ENCODE measurements around the gene GFOD1. TPM values are rescaled to one million over a fixed set of nuclear protein-coding genes. Genes with fewer than 3 reads are reported as not detected.

Gene GFOD1
- total RNA-seq, 4 donors from 2014 or later = 12.2 to 78.2 (median 45.7) TPM

DNA sequence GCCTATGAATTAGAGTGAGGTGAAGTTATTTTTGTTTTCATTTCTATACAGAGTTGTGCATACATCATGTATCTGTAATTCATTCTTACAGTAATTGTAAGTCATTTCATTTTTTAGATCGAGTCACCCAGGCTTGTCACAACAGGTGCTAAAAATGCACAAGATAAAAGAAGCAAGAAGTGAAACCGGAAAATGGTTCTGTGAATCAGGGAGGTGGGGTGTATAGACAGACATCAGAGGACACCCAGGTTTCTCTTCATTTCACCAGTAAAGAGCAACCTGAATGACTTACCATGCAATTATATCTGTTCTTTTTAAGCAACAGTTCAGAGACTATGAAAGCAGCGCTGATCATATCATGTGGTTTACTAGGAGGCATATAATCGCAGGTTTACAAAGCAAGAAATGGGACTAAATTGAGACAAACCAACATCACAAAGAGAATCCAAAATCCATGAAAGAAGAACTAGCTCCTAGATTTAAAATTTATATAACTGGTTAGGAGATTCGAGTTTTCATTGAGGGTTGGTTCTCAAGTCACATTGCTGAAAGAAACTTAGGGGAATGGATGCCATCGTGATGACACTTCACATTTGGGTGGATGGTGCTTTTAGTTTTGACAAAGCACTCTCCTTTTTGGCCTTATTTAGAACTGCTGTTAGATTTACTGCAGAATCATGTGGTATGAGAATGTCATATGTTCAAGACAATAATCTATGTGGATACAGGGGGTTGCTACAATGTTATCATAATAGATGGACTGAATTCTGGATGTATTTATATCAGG, 131.2 kb downstream of the GFOD1 start:
- TF ChIP-seq, protein P1, sequence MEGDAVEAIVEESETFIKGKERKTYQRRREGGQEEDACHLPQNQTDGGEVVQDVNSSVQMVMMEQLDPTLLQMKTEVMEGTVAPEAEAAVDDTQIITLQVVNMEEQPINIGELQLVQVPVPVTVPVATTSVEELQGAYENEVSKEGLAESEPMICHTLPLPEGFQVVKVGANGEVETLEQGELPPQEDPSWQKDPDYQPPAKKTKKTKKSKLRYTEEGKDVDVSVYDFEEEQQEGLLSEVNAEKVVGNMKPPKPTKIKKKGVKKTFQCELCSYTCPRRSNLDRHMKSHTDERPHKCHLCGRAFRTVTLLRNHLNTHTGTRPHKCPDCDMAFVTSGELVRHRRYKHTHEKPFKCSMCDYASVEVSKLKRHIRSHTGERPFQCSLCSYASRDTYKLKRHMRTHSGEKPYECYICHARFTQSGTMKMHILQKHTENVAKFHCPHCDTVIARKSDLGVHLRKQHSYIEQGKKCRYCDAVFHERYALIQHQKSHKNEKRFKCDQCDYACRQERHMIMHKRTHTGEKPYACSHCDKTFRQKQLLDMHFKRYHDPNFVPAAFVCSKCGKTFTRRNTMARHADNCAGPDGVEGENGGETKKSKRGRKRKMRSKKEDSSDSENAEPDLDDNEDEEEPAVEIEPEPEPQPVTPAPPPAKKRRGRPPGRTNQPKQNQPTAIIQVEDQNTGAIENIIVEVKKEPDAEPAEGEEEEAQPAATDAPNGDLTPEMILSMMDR (IDR thresholded peaks at IDR 0.05) = no peak
- ATAC-seq (ENCODE audit: low FRiP score) (no peak), DNase-seq (ENCODE audit: low spot score) (no peak)

DNA sequence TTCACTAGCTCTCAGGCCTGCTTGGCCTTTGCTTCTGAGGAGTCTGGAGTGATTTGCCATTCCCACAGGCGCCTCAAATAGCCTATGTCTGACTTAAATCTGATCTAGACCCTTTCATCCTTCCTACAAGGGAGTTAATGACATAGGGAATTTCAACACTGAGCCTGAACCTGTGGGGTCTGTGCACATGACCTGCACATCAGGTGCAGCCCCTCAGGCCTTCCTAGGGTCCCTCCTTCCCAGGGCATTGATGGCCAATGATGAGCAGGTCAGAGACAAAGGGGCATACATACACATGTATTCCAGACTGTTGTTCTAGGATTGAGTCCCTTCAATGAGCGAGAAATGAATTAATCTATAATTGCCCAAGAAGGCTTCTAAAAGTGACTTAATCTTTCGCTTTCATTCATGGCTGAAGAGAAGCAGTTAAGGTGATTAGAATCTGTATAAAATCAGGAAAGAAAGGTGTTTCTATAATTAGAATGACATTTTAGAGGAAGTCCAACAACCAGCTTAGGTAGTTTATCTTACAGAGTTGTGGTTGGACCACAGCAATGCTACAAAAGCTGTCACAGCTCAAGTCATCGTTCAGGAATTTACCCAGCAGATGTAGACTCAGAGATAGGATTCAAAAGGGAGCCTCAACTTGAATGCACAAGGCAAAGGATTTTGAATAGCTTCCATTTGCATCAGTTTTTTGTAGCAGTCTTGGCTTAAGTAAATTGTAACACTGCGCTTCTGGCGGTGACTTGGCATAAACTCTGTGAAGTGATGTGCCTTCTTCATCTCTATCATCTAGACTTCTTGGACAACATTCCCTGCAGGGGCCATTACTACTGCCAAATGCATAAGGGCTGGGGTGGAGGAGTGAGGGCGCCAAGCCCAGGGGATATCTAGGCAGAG, 132.1 kb downstream of the GFOD1 start:
- DNase-seq (ENCODE audit: low spot score) (no peak), ATAC-seq (ENCODE audit: low FRiP score) (peak; percentile 49)
- TF ChIP-seq, protein P1 (IDR thresholded peaks at IDR 0.05) = no peak

DNA sequence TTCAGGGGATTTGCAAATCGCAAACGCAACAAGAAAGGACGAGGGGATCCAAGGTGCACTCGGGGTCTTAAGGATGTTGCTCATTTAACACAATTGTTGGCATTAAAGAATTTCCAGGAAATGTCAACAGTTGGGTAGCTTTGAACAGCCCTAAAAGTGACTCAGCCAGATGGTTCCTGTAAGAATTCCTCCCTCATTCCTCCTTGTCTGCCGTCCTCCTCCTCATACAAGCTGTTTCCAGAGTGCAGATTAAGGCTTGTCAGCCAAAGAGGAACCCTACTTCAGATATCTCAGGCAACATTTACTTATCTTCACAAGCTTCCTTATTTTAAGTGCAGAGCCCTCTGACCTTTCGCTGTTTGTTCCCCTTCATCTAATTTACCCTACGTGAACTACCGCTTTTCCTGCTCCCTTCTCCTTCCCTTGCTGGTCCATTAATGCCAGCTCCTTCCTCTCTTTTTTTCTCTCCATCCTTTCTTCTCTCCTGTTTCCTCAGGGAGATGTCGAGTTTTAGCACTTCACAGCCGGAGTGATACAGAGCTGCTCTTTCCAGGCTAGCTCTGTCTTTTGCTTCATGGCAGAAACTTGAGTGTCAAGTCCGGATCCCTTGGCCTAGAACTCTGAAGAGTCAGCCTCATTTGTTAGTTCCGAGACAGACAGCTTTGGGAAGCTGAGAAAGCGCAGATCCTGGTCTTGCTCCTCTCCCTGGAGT, 132.9 kb downstream of the GFOD1 start:
- TF ChIP-seq, protein P1 (IDR thresholded peaks at IDR 0.05) = no peak
- no peak for DNase-seq (ENCODE audit: low spot score)
- ATAC-seq (ENCODE audit: low FRiP score) = peak; percentile 85

DNA sequence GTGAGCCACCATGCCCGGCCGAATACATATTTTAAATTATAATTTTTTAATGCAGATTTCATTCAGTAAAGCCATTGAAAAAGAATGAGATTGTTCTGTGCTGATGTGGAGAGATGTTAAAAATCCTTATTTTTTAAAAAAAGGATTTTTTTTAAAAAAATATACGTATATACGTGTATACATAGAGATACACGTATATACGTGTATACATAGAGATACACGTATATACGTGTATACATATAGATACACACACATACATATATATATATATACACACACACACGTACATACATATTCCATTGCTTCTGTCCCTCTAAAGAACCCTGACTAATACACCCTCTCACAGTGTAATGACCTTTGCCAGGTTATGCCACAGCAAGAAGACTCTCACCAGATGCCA, 135.2 kb downstream of the GFOD1 start:
- ATAC-seq (ENCODE audit: low FRiP score) = no peak
- DNase-seq (ENCODE audit: low spot score) = no peak
- TF ChIP-seq, protein P1 (IDR thresholded peaks at IDR 0.05) = no peak

DNA sequence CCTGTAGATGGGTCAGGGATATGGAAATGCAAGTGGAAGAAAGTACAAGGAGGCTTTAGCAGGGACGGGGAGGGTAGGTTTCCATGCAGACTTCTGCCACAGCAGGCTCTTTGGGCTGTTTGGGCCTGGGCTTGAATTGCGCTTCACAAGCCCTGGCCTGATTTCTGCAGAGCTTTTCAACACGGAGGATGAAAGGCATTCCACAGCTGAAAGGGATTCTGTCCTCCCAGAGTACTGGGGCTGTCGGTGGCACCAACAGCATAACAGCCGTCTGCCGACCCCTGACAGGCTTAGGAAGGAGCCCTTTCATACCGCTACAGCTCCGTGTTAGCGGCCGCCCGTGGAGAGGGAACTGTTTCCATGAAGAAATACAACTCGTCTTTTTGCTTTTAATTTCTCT, 136.1 kb downstream of the GFOD1 start:
- ATAC-seq (ENCODE audit: low FRiP score) (no peak), DNase-seq (ENCODE audit: low spot score) (no peak)
- TF ChIP-seq, protein P1 (IDR thresholded peaks at IDR 0.05) = no peak

DNA sequence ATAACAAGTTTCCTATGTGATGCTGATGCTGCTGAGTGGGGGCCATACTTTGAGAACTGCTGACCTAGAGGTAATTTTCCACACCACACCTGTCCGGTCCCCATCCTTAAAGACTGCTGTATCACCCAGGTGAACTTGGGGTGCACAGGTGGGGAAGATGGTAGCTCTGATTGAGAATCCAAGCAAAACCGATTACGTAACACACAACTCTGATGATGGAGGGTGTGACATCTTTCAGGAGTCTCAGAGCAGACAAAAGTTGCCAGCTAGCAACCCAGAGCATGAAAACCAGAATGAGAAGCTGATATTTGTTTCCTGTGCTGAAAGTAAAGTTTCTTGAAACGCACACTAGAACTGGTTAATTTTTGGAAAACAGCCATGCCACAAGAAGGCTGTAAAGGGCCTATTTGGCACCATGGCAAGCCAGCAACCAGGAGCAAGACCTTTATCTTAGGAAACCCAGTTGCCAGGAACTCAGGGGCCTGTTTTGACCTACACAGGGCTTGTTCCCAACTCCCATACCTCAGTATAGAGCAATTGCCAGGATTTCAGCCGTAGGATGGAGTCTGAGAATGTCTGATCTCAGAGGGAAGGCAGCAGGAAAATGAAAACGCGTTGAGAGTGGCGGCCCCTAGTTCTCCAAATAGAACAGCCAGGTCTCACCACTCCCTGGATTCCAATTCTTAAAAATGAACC, 137.4 kb downstream of the GFOD1 start:
- DNase-seq (ENCODE audit: low spot score) = no peak
- ATAC-seq (ENCODE audit: low FRiP score) = no peak
- TF ChIP-seq, protein P1 (IDR thresholded peaks at IDR 0.05) = no peak

Data from omental fat pad (tissue), 4 donors.